Sigmoid colon (tissue), 7 donors: ENCODE data around the gene GBP7. TPM values are rescaled to one million over a fixed set of nuclear protein-coding genes. Genes with fewer than 3 reads are reported as not detected.

Experiments
- DNase-seq: peaks from one replicate; pipeline ENCODE4 v3.0.0-alpha.2; 2019
- H3K27ac ChIP-seq, 4 donors: fragments of 200-600 bp; sonication (generic); one replicate each; pipeline ENCODE4 v1.5.1; 2016 to 2019; ENCODE audit warnings: mild to moderate bottlenecking in 1 of 4
- H3K27me3 ChIP-seq, 3 donors: fragments of 200-600 bp; sonication (generic); one replicate each; pipeline ENCODE4 v1.5.1; 2019; ENCODE audit warnings: mild to moderate bottlenecking in 1 of 3
- H3K36me3 ChIP-seq, 4 donors: fragments of 200-600 bp; sonication (generic); one replicate each; pipeline ENCODE4 v1.5.1; 2016 to 2019
- H3K4me1 ChIP-seq, 4 donors: fragments of 200-600 bp; sonication (generic); one replicate each; pipeline ENCODE4 v1.5.1; 2017 to 2019
- H3K4me3 ChIP-seq, 4 donors: fragments of 200-600 bp; sonication (generic); one replicate each; pipeline ENCODE4 v1.5.1; 2017 to 2019; ENCODE audit warnings: mild to moderate bottlenecking in 2 of 4, moderate library complexity in 1 of 4
- H3K9me3 ChIP-seq, 4 donors: fragments of 200-600 bp in 3 of 4; sonication (generic) in 3 of 4; one replicate each; pipeline versions ENCODE4 v1.5.1 to v1.6.1; 2013 to 2019
- EP300 ChIP-seq, 4 donors: sonication (generic); formaldehyde crosslinking; IDR thresholded peaks; one replicate each; pipeline ENCODE4 v1.6.1; 2017; ENCODE audit warnings: antibody characterized with exemption in 4 of 4
- POLR2A ChIP-seq, 2 donors: fragments of 450-650 bp; IDR thresholded peaks; one replicate each; pipeline ENCODE4 v1.6.1; 2016; ENCODE audit warnings: antibody characterized with exemption in 2 of 2, mild to moderate bottlenecking in 2 of 2, moderate library complexity in 2 of 2
- POLR2AphosphoS5 ChIP-seq, 4 donors: sonication (generic); formaldehyde crosslinking; IDR thresholded peaks; one replicate each; pipeline ENCODE4 v1.6.1; 2017; ENCODE audit warnings: antibody characterized with exemption in 4 of 4
- WGBS, 2 donors: extraction: QIAGEN DNeasy Blood & Tissue Kit; methylation state at CpG; one replicate each; pipeline ENCODE4 v1.1.7; 2013; 5-methylcytosine and 5-hydroxymethylcytosine counted together
- intact Hi-C: fragments of 100-400 bp; cut with DNase I; formaldehyde crosslinking; loops from one replicate; pipeline ENCODE4 v1.15.1; 2023
- polyA plus RNA-seq, 3 donors: library from polyadenylated mRNA; stranded (reverse); fragments of 200-250 nt; gene quantifications; one replicate each; pipeline ENCODE4 v1.2.3, GENCODE V29; 2013
- total RNA-seq, 4 donors: library from RNA; depleted of rRNA; stranded (reverse); fragments of >200 nt; gene quantifications; one replicate each; pipeline ENCODE4 v1.1.0, GENCODE V29; 2016
- TF ChIP-seq, protein P1 (sequence below), 4 experiments: fragments of 450-650 bp in 3 of 4; fragments of 200-600 bp in 1 of 4; IDR thresholded peaks; one replicate each; pipeline ENCODE4 v1.5.1; 2016 to 2019; ENCODE audit warnings: antibody characterized with exemption in 4 of 4, mild to moderate bottlenecking in 3 of 4, moderate library complexity in 2 of 4
- donor health status: healthy with polysubstance abuse.
- donor health status: Bipolar disorder and iron deficiency.
- donor health status: healthy.

The GBP7 gene
- total and polyA plus RNA-seq, 7 donors, result 0.03 TPM; not detected in 6

DNA sequence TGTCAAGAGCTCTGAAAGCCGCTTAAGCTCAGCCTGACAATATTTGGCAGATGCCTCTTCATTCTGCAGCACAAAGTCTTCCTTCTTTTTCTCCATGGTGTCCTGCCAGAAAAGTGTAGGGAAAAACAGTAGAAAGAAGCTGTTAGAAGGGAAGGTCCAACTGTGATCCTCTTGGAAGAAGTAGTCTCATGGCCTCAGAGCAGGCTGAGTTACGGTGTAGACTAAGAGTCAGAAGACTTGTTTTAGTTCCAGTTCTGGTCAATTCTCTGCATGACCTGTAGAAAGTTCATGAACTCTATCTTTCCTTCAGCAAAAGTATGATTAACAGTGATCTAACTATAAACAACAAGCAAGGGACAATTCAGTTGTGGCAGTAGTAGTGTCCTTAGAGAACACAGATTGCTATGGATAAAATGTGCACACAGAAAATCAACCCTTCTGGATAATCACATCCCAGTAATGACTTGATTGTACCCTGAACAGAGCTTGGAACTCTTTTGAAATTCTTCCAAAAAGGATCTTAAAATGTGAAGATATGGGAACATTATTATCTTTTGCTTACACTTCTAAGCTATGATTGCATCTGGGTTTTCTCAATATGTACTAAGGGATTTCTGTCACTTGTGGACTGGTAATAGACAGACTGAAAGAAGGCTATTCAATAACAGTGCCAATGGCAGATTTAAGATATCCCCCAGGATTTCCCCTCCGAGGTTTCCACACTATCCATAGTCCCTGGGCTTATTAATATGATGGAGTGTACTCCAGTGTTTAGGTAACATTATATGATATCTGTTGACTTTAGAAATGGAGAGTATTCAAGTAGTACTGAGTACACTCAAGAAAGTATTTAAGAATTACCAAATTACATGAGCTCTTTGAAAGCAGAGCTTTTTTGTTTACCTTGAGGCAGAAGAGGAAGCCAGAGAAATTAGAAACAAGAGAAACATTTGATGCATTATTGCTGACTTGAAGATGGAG lies 27.8 kb downstream of the GBP7 start:
- no peak for DNase-seq
- intact Hi-C loops, result no loop called here
- Histone ChIP-seq H3K36me3 (no peaks in the 10 kb centered on the region), H3K9me3 (no peaks in the 10 kb centered on the region), H3K4me1 (no peaks in the 10 kb centered on the region), H3K4me3 (no peak overlapping the region), H3K27me3 (no peaks in the 10 kb centered on the region), H3K27ac (no peak overlapping the region)
- TF ChIP-seq POLR2AphosphoS5 (IDR thresholded peaks at IDR 0.05) (no peak), EP300 (IDR thresholded peaks at IDR 0.05) (no peak), POLR2A (IDR thresholded peaks at IDR 0.05) (no peak)
- TF ChIP-seq, protein P1, sequence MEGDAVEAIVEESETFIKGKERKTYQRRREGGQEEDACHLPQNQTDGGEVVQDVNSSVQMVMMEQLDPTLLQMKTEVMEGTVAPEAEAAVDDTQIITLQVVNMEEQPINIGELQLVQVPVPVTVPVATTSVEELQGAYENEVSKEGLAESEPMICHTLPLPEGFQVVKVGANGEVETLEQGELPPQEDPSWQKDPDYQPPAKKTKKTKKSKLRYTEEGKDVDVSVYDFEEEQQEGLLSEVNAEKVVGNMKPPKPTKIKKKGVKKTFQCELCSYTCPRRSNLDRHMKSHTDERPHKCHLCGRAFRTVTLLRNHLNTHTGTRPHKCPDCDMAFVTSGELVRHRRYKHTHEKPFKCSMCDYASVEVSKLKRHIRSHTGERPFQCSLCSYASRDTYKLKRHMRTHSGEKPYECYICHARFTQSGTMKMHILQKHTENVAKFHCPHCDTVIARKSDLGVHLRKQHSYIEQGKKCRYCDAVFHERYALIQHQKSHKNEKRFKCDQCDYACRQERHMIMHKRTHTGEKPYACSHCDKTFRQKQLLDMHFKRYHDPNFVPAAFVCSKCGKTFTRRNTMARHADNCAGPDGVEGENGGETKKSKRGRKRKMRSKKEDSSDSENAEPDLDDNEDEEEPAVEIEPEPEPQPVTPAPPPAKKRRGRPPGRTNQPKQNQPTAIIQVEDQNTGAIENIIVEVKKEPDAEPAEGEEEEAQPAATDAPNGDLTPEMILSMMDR (IDR thresholded peaks at IDR 0.05), result no peak
- WGBS, 2 donors, result 81 to 88% methylated on average over 3 of the region's 3 CpGs

- Histone ChIP-seq H3K36me3 (no peaks in the 10 kb centered on the region), H3K4me1 (no peaks in the 10 kb centered on the region), H3K9me3 (no peaks in the 10 kb centered on the region), H3K27ac (no peak overlapping the region), H3K27me3 (no peaks in the 10 kb centered on the region), H3K4me3 (no peak overlapping the region)
- WGBS, 2 donors, result 80 to 82% methylated on average over 3 of the region's 3 CpGs
- intact Hi-C loops, result no loop called here
- TF ChIP-seq, protein P1 (IDR thresholded peaks at IDR 0.05), result no peak
- no peak for TF ChIP-seq EP300 (IDR thresholded peaks at IDR 0.05)
- TF ChIP-seq POLR2AphosphoS5 (IDR thresholded peaks at IDR 0.05), result no peak
- TF ChIP-seq POLR2A (IDR thresholded peaks at IDR 0.05), result no peak
- DNase-seq, result no peak
Measured at GRCh38 chr1:89146721-89147120, 29.1 kb downstream of the GBP7 start.

DNA sequence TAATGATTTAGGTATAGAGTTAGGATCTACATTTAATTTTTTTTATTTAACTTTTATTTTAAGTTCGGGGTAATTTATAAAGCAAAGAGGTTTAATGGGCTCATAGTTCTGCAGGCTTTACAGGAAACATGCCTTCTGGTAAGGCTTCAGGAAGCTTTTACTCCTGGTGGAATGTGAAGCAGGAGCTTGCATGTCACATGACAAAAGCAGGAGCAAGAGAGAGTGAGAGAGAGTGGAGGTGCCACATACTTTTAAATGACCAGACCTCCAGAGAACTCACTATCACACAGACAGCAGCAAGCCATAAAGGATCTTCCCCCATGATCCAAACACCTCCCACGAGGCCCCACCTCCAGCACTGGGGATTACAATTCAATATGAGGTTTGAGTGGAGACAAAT lies 32.3 kb downstream of the GBP7 start:
- H3K9me3 ChIP-seq, result no peaks in the 10 kb centered on the region

DNA sequence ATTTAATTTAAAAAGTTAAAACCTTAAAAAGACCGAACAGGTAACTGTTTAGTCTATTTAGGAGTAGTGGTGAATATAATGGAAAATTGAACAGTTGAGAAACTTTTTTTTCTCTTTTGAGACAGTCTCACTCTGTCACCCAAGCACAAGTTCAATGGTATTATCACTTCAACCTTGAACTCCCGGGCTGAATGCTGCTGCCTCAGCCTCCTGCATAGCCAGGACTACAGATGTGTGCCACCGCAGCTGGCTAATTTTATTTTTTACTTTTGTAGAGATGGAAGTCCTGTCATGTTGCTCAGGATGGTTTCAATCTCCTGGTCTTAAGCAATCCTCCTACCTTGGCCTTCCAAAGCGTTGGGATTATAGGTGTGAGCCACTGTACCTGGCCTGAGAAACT lies 33.6 kb downstream of the GBP7 start:
- Histone ChIP-seq H3K36me3 (no peaks in the 10 kb centered on the region), H3K27ac (no peak overlapping the region), H3K4me3 (no peak overlapping the region), H3K4me1 (no peaks in the 10 kb centered on the region), H3K27me3 (no peaks in the 10 kb centered on the region), H3K9me3 (no peaks in the 10 kb centered on the region)
- intact Hi-C loops, result no loop called here
- DNase-seq, result no peak
- no peak for TF ChIP-seq EP300 (IDR thresholded peaks at IDR 0.05)
- no peak for TF ChIP-seq POLR2A (IDR thresholded peaks at IDR 0.05)
- TF ChIP-seq, protein P1 (IDR thresholded peaks at IDR 0.05), result no peak
- no peak for TF ChIP-seq POLR2AphosphoS5 (IDR thresholded peaks at IDR 0.05)
- 83 to 91% methylated on average over 4 of the region's 4 CpGs for WGBS, 2 donors

More for the DNA sequence above, 32.3 kb downstream of the GBP7 start:
- Histone ChIP-seq H3K4me3 (no peak overlapping the region), H3K36me3 (no peaks in the 10 kb centered on the region), H3K4me1 (no peaks in the 10 kb centered on the region), H3K27ac (no peak overlapping the region), H3K27me3 (no peaks in the 10 kb centered on the region)
- intact Hi-C loops, result no loop called here
- DNase-seq, result no peak
- TF ChIP-seq EP300 (IDR thresholded peaks at IDR 0.05) (no peak), POLR2A (IDR thresholded peaks at IDR 0.05) (no peak)
- 74 to 82% methylated on average over 2 of the region's 2 CpGs for WGBS, 2 donors

DNA sequence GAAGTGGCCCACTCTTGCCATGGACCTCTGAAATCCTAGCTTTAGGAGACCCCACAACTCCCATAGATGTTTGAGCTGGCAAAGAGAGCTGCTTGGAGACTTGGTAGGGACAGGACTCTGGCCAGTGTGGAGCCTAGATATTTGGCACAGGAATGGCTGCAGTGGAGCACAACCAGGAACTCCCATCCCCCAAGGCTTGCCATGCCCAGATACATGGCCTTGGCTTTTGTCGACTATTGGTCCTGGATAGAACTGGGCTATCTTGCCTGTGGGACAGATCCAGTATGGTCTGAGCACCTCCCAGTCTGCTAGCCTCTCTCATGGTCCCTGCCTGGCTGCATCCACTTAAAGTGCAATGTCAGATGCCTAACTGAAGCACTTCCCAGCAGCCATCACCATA lies 42.1 kb downstream of the GBP7 start:
- Histone ChIP-seq H3K4me3 (no peak overlapping the region), H3K27ac (no peak overlapping the region), H3K36me3 (no peaks in the 10 kb centered on the region), H3K4me1 (peaks cover 0 to 18% (median 15%) of the 10 kb centered on the region in 4 donors), H3K27me3 (no peaks in the 10 kb centered on the region), H3K9me3 (no peaks in the 10 kb centered on the region)
- WGBS, 2 donors, result 94% methylated on average over 1 of the region's 1 CpG
- TF ChIP-seq POLR2AphosphoS5 (IDR thresholded peaks at IDR 0.05) (no peak), POLR2A (IDR thresholded peaks at IDR 0.05) (no peak), EP300 (IDR thresholded peaks at IDR 0.05) (no peak)
- TF ChIP-seq, protein P1 (IDR thresholded peaks at IDR 0.05), result no peak
- no peak for DNase-seq
- intact Hi-C loops, result no loop called here
